Measurements from ENCODE around the gene FFAR4. TPM values are rescaled to one million over a fixed set of nuclear protein-coding genes. Genes with fewer than 3 reads are reported as not detected.

The FFAR4 gene
- total RNA-seq, 2 experiments from 2014 or later = not detected

DNA sequence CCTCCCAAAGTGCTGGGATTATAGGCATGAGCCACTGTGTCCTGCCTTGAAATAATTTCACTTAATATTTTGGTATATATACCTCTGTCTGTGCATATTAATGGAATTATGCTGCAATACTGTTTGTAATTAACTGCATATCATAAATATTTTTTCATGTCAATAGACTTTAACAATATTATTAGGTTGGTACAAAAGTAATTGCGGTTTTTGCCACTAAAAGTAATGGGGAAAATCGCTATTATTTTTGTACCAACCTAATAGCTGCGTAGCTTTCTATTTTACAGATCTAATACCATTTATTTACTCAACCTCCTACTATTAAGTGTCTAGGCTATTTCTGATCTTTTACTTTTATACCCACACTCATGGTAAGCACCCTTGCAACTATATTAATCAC lies 42.0 kb downstream of the FFAR4 start:
- Mint-ChIP-seq H3K4me1 (ENCODE audit: low read depth) (no peaks in the 10 kb centered on the region), H3K27ac (no peak overlapping the region), H3K27me3 (peaks cover 57% of the 10 kb centered on the region), H3K36me3 (ENCODE audit: low read depth) (no peaks in the 10 kb centered on the region), H3K9me3 (peaks cover 2% of the 10 kb centered on the region), H3K4me3 (no peak overlapping the region)
- no peak overlapping the region for H3K4me3 ChIP-seq (ENCODE audit: low read length)
- ChIA-PET POLR2A (no interaction called here), CTCF (no interaction called here)
- H3K4me1 ChIP-seq (ENCODE audit: insufficient read depth, low read length) = no peaks in the 10 kb centered on the region
- peaks cover 7 to 22% of the 10 kb centered on the region in 2 experiments for H3K27me3 ChIP-seq (ENCODE audit: control insufficient read depth in 1 of 2, insufficient read depth in 2 of 2, low read length in 2 of 2)
- DNase-seq (no peak), ATAC-seq (ENCODE audit: poor library complexity) (no peak)
- no peaks in the 10 kb centered on the region for H3K36me3 ChIP-seq (ENCODE audit: insufficient read depth, low read length)
- no peak overlapping the region for H3K27ac ChIP-seq (ENCODE audit: low read depth in 1 of 2, low read length in 2 of 2)
- H3K9me3 ChIP-seq (ENCODE audit: control insufficient read depth in 1 of 2, insufficient read depth in 1 of 2, low read length in 2 of 2) = peaks cover 3 to 7% of the 10 kb centered on the region in 2 experiments
- TF ChIP-seq, protein P1, sequence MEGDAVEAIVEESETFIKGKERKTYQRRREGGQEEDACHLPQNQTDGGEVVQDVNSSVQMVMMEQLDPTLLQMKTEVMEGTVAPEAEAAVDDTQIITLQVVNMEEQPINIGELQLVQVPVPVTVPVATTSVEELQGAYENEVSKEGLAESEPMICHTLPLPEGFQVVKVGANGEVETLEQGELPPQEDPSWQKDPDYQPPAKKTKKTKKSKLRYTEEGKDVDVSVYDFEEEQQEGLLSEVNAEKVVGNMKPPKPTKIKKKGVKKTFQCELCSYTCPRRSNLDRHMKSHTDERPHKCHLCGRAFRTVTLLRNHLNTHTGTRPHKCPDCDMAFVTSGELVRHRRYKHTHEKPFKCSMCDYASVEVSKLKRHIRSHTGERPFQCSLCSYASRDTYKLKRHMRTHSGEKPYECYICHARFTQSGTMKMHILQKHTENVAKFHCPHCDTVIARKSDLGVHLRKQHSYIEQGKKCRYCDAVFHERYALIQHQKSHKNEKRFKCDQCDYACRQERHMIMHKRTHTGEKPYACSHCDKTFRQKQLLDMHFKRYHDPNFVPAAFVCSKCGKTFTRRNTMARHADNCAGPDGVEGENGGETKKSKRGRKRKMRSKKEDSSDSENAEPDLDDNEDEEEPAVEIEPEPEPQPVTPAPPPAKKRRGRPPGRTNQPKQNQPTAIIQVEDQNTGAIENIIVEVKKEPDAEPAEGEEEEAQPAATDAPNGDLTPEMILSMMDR (IDR thresholded peaks at IDR 0.05) = no peak
- intact Hi-C loops (cut with DNase I, micrococcal nuclease) = no loop called here

DNA sequence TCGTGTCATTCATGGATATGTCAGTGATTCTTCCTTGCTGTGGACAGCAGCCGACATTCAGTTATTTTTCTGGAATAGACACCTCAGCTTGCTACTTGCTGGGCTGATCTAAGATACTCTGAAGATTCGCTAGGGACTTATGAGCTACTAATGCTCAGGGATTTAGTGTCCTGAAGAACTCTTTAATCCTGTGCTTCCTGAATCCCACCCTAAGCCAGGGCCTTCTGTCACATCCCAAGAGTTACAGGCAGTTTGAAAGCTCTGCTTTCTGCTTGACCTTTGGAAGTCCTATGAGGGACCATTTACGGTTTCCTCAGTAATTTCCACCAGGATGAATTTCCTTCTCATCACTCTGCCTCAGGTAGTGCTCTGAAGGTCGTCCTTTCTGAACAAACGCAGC lies 45.8 kb downstream of the FFAR4 start, which contains the start of gene PDE6C:
Gene PDE6C (plus strand): TSS at position 227 of the 400 bp plus-strand sequence. CDS start 189 bp downstream, outside the sequence.
- TF ChIP-seq, protein P1 (IDR thresholded peaks at IDR 0.05) = no peak
- Mint-ChIP-seq H3K27ac (no peak within 1 kb of the TSS), H3K36me3 (ENCODE audit: low read depth) (no peaks in the 10 kb centered on the region), H3K27me3 (peaks cover 37% of the 10 kb centered on the region), H3K9me3 (peaks cover 2% of the 10 kb centered on the region), H3K4me1 (ENCODE audit: low read depth) (no peaks in the 10 kb centered on the region), H3K4me3 (no peak within 1 kb of the TSS)
- H3K27ac ChIP-seq (ENCODE audit: low read depth in 1 of 2, low read length in 2 of 2) = no peak within 1 kb of the TSS
- ATAC-seq (ENCODE audit: poor library complexity) = no peak
- intact Hi-C loops (cut with DNase I, micrococcal nuclease) = loop anchor here in 1 of 2 experiments (5.0 kb wide), 1 partner anchor 970 kb away; no protein-coding TSS in a partner anchor
- no peaks in the 10 kb centered on the region for H3K4me1 ChIP-seq (ENCODE audit: insufficient read depth, low read length)
- H3K27me3 ChIP-seq (ENCODE audit: control insufficient read depth in 1 of 2, insufficient read depth in 2 of 2, low read length in 2 of 2) = peaks cover 4 to 5% of the 10 kb centered on the region in 2 experiments
- CTCF ChIA-PET = no interaction called here
- POLR2A ChIA-PET = no interaction called here
- H3K9me3 ChIP-seq (ENCODE audit: control insufficient read depth in 1 of 2, insufficient read depth in 1 of 2, low read length in 2 of 2) = peaks cover 3 to 6% of the 10 kb centered on the region in 2 experiments
- no peak within 1 kb of the TSS for H3K4me3 ChIP-seq (ENCODE audit: low read length)
- no peak for DNase-seq
- H3K36me3 ChIP-seq (ENCODE audit: insufficient read depth, low read length) = no peaks in the 10 kb centered on the region

DNA sequence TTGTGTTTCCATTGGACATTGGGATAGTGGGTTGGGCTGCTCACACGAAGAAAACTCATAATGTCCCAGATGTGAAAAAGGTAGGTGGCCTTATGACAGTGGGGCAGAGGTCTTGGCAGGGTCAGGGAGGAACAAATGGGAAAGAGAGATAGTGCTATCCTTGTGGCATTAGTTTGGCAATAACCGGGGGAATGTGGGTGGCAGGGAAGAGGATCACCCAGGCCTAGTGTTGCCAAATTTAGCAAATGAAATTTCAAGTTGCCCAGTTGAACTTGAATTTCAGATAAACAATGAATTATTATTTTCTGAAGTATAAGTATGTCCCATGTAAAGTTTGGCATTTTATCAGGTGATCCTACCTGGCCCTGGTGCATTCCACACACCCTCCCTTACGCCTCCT lies 46.7 kb downstream of the FFAR4 start:
- ATAC-seq (ENCODE audit: poor library complexity) (no peak), DNase-seq (no peak)
- peaks cover 3 to 5% of the 10 kb centered on the region in 2 experiments for H3K27me3 ChIP-seq (ENCODE audit: control insufficient read depth in 1 of 2, insufficient read depth in 2 of 2, low read length in 2 of 2)
- no peaks in the 10 kb centered on the region for H3K36me3 Mint-ChIP-seq (ENCODE audit: low read depth)
- H3K4me1 Mint-ChIP-seq (ENCODE audit: low read depth) = no peaks in the 10 kb centered on the region
- H3K9me3 ChIP-seq (ENCODE audit: control insufficient read depth in 1 of 2, insufficient read depth in 1 of 2, low read length in 2 of 2) = peaks cover 0 to under 1% of the 10 kb centered on the region in 2 experiments
- intact Hi-C loops (cut with DNase I, micrococcal nuclease) = loop anchor here in 1 of 2 experiments (5.0 kb wide), 1 partner anchor 969 kb away; no protein-coding TSS in a partner anchor
- no peaks in the 10 kb centered on the region for H3K4me1 ChIP-seq (ENCODE audit: insufficient read depth, low read length)
- H3K36me3 ChIP-seq (ENCODE audit: insufficient read depth, low read length) = no peaks in the 10 kb centered on the region
- no peak overlapping the region for H3K27ac Mint-ChIP-seq
- no peak overlapping the region for H3K4me3 Mint-ChIP-seq
- H3K27me3 Mint-ChIP-seq = peaks cover 37% of the 10 kb centered on the region
- no peak overlapping the region for H3K4me3 ChIP-seq (ENCODE audit: low read length)
- ChIA-PET CTCF (no interaction called here), POLR2A (no interaction called here)
- TF ChIP-seq, protein P1 (IDR thresholded peaks at IDR 0.05) = no peak
- no peak overlapping the region for H3K27ac ChIP-seq (ENCODE audit: low read depth in 1 of 2, low read length in 2 of 2)
- peaks cover 2% of the 10 kb centered on the region for H3K9me3 Mint-ChIP-seq
